Stimulated activated CD8-positive, alpha-beta memory T cell treated with anti-CD3 and anti-CD28 coated beads, Interleukin-4, amount 100 ng/mL, for 24 hours (primary cell): ENCODE results near the gene RCOR1.
"Not testable (repeated sequence)": the region's sequence is repeated elsewhere in the genome, so short reads cannot be mapped to it uniquely, and the experiment has no call there.

Source experiments
- DNase-seq: peaks from one replicate; pipeline ENCODE4 v3.0.0-alpha.2; 2020; ENCODE audit warnings: low read depth

RCOR1 gene

GRCh38 chr14:102591944-102592762, at the start of gene RCOR1:
Gene RCOR1 (plus strand): TSS chr14:102592649. CDS start chr14:102592887, 238 bp downstream.
- peak; percentile 96 for DNase-seq

- DNase-seq = no peak
Observed at GRCh38 chr14:102544046-102544746, 48.3 kb upstream of the RCOR1 start.

GRCh38 chr14:102544747-102545460, 47.5 kb upstream of the RCOR1 start:
- DNase-seq = no peak

GRCh38 chr14:102545461-102546265, 46.8 kb upstream of the RCOR1 start:
- DNase-seq = no peak

- no peak for DNase-seq
Observed at GRCh38 chr14:102548616-102549240, 43.7 kb upstream of the RCOR1 start.

GRCh38 chr14:102550927-102551401, 41.5 kb upstream of the RCOR1 start:
- not testable (repeated sequence) for DNase-seq

GRCh38 chr14:102551995-102552705, 40.3 kb upstream of the RCOR1 start:
- DNase-seq = peak; percentile 12

- peak; percentile 38 for DNase-seq
Observed at GRCh38 chr14:102554821-102555819, 37.3 kb upstream of the RCOR1 start.

- no peak for DNase-seq
Observed at GRCh38 chr14:102556098-102556677, 36.3 kb upstream of the RCOR1 start.

- DNase-seq = no peak
Observed at GRCh38 chr14:102557434-102558226, 34.8 kb upstream of the RCOR1 start.

GRCh38 chr14:102558556-102558955, 33.9 kb upstream of the RCOR1 start:
- no peak for DNase-seq

GRCh38 chr14:102560458-102561261, 31.8 kb upstream of the RCOR1 start:
- no peak for DNase-seq

- no peak for DNase-seq
Observed at GRCh38 chr14:102565331-102565887, 27.0 kb upstream of the RCOR1 start.

- no peak for DNase-seq
Observed at GRCh38 chr14:102565959-102566358, 26.5 kb upstream of the RCOR1 start.

GRCh38 chr14:102568115-102568614, 24.3 kb upstream of the RCOR1 start:
- DNase-seq = peak; percentile 30

GRCh38 chr14:102570334-102570995, 22.0 kb upstream of the RCOR1 start:
- DNase-seq = no peak
